ENCODE results near the gene NBEA.
A peak's percentile ranks its signal among the peaks of the same experiment; 100 is the strongest.

NBEA gene

GRCh38 chr13:35478271-35479037 is 536.4 kb downstream of the NBEA start:
- no peak for DNase-seq

- no peak for DNase-seq
Observed at GRCh38 chr13:35479038-35479492, 537.0 kb downstream of the NBEA start.

- DNase-seq, result no peak
Observed at GRCh38 chr13:35479706-35480105, 537.6 kb downstream of the NBEA start.

- no peak for DNase-seq
Observed at GRCh38 chr13:35480346-35480745, 538.3 kb downstream of the NBEA start.

- DNase-seq, result no peak
Observed at GRCh38 chr13:35481777-35482176, 539.7 kb downstream of the NBEA start.

GRCh38 chr13:35482527-35482926 is 540.5 kb downstream of the NBEA start:
- no peak for DNase-seq

GRCh38 chr13:35483761-35484160 is 541.7 kb downstream of the NBEA start:
- no peak for DNase-seq

- DNase-seq, result no peak
Observed at GRCh38 chr13:35484384-35484783, 542.3 kb downstream of the NBEA start.

- DNase-seq, result no peak
Observed at GRCh38 chr13:35485424-35485823, 543.4 kb downstream of the NBEA start.

- DNase-seq, result no peak
Observed at GRCh38 chr13:35489050-35489449, 547.0 kb downstream of the NBEA start.

- no peak for DNase-seq
Observed at GRCh38 chr13:35496006-35496405, 553.9 kb downstream of the NBEA start.

- no peak for DNase-seq
Observed at GRCh38 chr13:35496761-35497386, 554.8 kb downstream of the NBEA start.

- no peak for DNase-seq
Observed at GRCh38 chr13:35498231-35498630, 556.2 kb downstream of the NBEA start.

- peak; percentile 91 for DNase-seq
Observed at GRCh38 chr13:35499196-35499662, 557.2 kb downstream of the NBEA start.

GRCh38 chr13:35499676-35500075 is 557.6 kb downstream of the NBEA start:
- DNase-seq, result no peak

- no peak for DNase-seq
Observed at GRCh38 chr13:35500144-35500543, 558.1 kb downstream of the NBEA start.

GRCh38 chr13:35501661-35502235 is 559.7 kb downstream of the NBEA start:
- DNase-seq, result no peak

GRCh38 chr13:35502456-35502855 is 560.4 kb downstream of the NBEA start:
- DNase-seq, result no peak

GRCh38 chr13:35512271-35512920 is 570.3 kb downstream of the NBEA start:
- DNase-seq, result no peak

GRCh38 chr13:35514061-35514477 is 572.0 kb downstream of the NBEA start:
- no peak for DNase-seq

GRCh38 chr13:35514801-35515502 is 572.9 kb downstream of the NBEA start:
- no peak for DNase-seq

- no peak for DNase-seq
Observed at GRCh38 chr13:35518337-35518946, 576.4 kb downstream of the NBEA start.

Measured in NCI-H1092 (cell line).